ENCODE data around the gene APLP2. TPM values are rescaled to one million over a fixed set of nuclear protein-coding genes. Genes with fewer than 3 reads are reported as not detected.

Gene APLP2
- total RNA-seq, 1 experiment from 2014 or later: 210 TPM

DNA sequence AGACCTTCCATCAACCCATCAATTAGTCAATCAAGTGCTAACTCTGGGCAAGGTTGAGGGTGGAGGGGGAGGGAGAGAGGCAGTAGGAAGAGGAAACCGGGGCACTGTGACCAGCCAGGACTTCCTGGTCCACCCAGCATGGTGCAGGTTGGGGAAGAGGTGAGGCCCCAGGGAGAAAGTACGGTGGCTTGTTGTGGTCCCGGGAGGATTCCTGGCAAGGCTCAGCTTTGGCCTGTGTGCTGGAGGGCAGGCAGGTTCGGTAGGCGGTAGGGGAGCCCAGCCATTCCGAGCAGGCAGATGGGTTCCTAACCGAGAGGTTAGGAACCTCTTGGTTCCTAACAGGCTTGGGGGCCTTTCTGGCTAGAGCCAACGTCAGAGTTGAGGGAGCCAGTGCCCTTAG is 100.7 kb downstream of the APLP2 start:
- BruUV-seq (replicated peaks): no TSS peak
- TF ChIP-seq SP1 (IDR thresholded peaks at IDR 0.05; ENCODE audit: low read depth) (no peak), RAD21 (IDR thresholded peaks at IDR 0.05; ENCODE audit: low read depth) (no peak), SIN3A (IDR thresholded peaks at IDR 0.05; ENCODE audit: low read depth) (no peak), ZNF274 (IDR thresholded peaks at IDR 0.05; ENCODE audit: low read depth, low read length) (no peak)
- TF ChIP-seq, protein P1, sequence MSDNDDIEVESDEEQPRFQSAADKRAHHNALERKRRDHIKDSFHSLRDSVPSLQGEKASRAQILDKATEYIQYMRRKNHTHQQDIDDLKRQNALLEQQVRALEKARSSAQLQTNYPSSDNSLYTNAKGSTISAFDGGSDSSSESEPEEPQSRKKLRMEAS (IDR thresholded peaks at IDR 0.05): no peak
- intact Hi-C loops (cut with micrococcal nuclease): no loop called here

DNA sequence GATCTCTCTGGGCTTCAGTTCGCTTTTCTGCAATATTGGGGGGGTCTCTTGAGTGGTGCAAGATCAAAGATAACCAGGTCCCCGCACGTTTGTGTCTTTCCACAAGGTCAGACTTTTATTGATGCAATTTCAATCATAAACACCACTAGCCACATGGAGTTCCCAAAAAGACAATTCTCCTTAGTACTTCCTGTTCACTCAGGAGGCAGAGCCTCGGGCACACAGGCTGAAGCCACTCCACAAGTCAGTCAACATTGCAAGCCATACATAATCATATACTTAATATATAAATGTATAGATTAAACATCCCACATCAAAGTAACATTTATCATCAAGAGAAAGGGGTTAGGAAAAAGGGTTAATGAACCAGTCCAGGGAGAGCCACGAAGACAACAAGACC is 101.8 kb downstream of the APLP2 start:
- no peak overlapping the region for H3K4me2 ChIP-seq (ENCODE audit: low read length)
- ChIA-PET POLR2A (no interaction called here), CTCF (no interaction called here), RAD21 (ENCODE audit: low non-redundant PET in 1 of 2, low total read pairs in 2 of 2, uncharacterized antibody in 2 of 2, unreplicated experiment in 2 of 2) (no interaction called here)
- intact Hi-C loops (cut with micrococcal nuclease): no loop called here
- no peak overlapping the region for H2AFZ ChIP-seq (ENCODE audit: low read depth, low read length, poor library complexity, severe bottlenecking)
- no peak overlapping the region for H3K9ac ChIP-seq (ENCODE audit: low read length)
- ATAC-seq: no peak
- no peak for DNase-seq (ENCODE audit: low read depth, low spot score)
- H3K9me3 ChIP-seq (ENCODE audit: control insufficient read depth in 1 of 2, insufficient read depth in 1 of 2, low read depth in 1 of 2, low read length in 2 of 2): no peaks in the 10 kb centered on the region
- peaks cover 6 to 20% of the 10 kb centered on the region in 2 experiments for H3K4me1 ChIP-seq (ENCODE audit: control insufficient read depth in 1 of 2, insufficient read depth in 2 of 2, low read length in 2 of 2)
- BruUV-seq (replicated peaks): no TSS peak
- H3K9me2 ChIP-seq (ENCODE audit: insufficient read depth): no peaks in the 10 kb centered on the region
- H4K20me1 ChIP-seq (ENCODE audit: insufficient read depth): peaks cover 8% of the 10 kb centered on the region; the same call in 1 of the 2 replicates
- H3K27me3 ChIP-seq (ENCODE audit: insufficient read depth, low read length): no peaks in the 10 kb centered on the region
- no peak overlapping the region for H3K4me3 ChIP-seq (replicated peaks in 1 of 2; ENCODE audit: low read depth in 1 of 2, low read length in 2 of 2)
- H3K36me3 ChIP-seq (ENCODE audit: control insufficient read depth in 1 of 2, insufficient read depth in 2 of 2, low read length in 2 of 2): no peaks in the 10 kb centered on the region
- no peak overlapping the region for H3K27ac ChIP-seq (ENCODE audit: low read depth, low read length)
- peaks cover 93% of the 10 kb centered on the region for H3K79me2 ChIP-seq (ENCODE audit: insufficient read depth, low read length)
- TF ChIP-seq JUND (IDR thresholded peaks at IDR 0.05) (no peak), ZFX (IDR thresholded peaks at IDR 0.05) (no peak), TCF7L2 (IDR thresholded peaks at IDR 0.05; ENCODE audit: borderline replicate concordance, extremely low read depth, insufficient read depth, insufficient read length) (no peak), RAD21 (IDR thresholded peaks at IDR 0.05; ENCODE audit: low read depth) (no peak), EZH2phosphoT487 (IDR thresholded peaks at IDR 0.05; ENCODE audit: borderline replicate concordance) (no peak), SRF (IDR thresholded peaks at IDR 0.05; ENCODE audit: low read depth) (no peak), POLR2A (IDR thresholded peaks at IDR 0.05; ENCODE audit: borderline replicate concordance, extremely low read depth, insufficient read depth, insufficient read length) (no peak), EGR1 (IDR thresholded peaks at IDR 0.05; ENCODE audit: low read depth) (no peak), POLR2AphosphoS5 (IDR thresholded peaks at IDR 0.05; ENCODE audit: low read depth, low read length) (no peak), ELF1 (IDR thresholded peaks at IDR 0.05; ENCODE audit: borderline replicate concordance, low read depth) (no peak), SIN3A (IDR thresholded peaks at IDR 0.05; ENCODE audit: low read depth) (no peak), ZNF274 (IDR thresholded peaks at IDR 0.05; ENCODE audit: low read depth, low read length) (no peak), SP1 (IDR thresholded peaks at IDR 0.05; ENCODE audit: low read depth) (no peak), CEBPB (IDR thresholded peaks at IDR 0.05; ENCODE audit: low read depth) (no peak), FOSL1 (IDR thresholded peaks at IDR 0.05; ENCODE audit: low read depth) (no peak)
- TF ChIP-seq, protein P1 (IDR thresholded peaks at IDR 0.05): no peak
- TF ChIP-seq, protein P2, sequence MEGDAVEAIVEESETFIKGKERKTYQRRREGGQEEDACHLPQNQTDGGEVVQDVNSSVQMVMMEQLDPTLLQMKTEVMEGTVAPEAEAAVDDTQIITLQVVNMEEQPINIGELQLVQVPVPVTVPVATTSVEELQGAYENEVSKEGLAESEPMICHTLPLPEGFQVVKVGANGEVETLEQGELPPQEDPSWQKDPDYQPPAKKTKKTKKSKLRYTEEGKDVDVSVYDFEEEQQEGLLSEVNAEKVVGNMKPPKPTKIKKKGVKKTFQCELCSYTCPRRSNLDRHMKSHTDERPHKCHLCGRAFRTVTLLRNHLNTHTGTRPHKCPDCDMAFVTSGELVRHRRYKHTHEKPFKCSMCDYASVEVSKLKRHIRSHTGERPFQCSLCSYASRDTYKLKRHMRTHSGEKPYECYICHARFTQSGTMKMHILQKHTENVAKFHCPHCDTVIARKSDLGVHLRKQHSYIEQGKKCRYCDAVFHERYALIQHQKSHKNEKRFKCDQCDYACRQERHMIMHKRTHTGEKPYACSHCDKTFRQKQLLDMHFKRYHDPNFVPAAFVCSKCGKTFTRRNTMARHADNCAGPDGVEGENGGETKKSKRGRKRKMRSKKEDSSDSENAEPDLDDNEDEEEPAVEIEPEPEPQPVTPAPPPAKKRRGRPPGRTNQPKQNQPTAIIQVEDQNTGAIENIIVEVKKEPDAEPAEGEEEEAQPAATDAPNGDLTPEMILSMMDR (IDR thresholded peaks at IDR 0.05 in 2 of 3, conservative IDR thresholded peaks at IDR 0.05 in 1 of 3; ENCODE audit: borderline replicate concordance in 1 of 3, insufficient read depth in 1 of 3, low read depth in 2 of 3, low read length in 2 of 3): no peak

More for the DNA sequence above, 100.7 kb downstream of the APLP2 start:
- peaks cover 16% of the 10 kb centered on the region; the same call in 1 of the 2 replicates for H4K20me1 ChIP-seq (ENCODE audit: insufficient read depth)
- H3K36me3 ChIP-seq (ENCODE audit: control insufficient read depth in 1 of 2, insufficient read depth in 2 of 2, low read length in 2 of 2): no peaks in the 10 kb centered on the region
- POLR2A ChIA-PET: no interaction called here
- H3K27ac ChIP-seq (ENCODE audit: low read depth, low read length): no peak overlapping the region
- no peak for DNase-seq (ENCODE audit: low read depth, low spot score)
- RAD21 ChIA-PET (ENCODE audit: low non-redundant PET in 1 of 2, low total read pairs in 2 of 2, uncharacterized antibody in 2 of 2, unreplicated experiment in 2 of 2): no interaction called here
- H3K4me3 ChIP-seq (replicated peaks in 1 of 2; ENCODE audit: low read depth in 1 of 2, low read length in 2 of 2): no peak overlapping the region
- CTCF ChIA-PET: no interaction called here
- H3K9me2 ChIP-seq (ENCODE audit: insufficient read depth): no peaks in the 10 kb centered on the region
- peaks cover 98% of the 10 kb centered on the region for H3K79me2 ChIP-seq (ENCODE audit: insufficient read depth, low read length)
- no peak for ATAC-seq
- no peak overlapping the region for H3K4me2 ChIP-seq (ENCODE audit: low read length)
- H3K4me1 ChIP-seq (ENCODE audit: control insufficient read depth in 1 of 2, insufficient read depth in 2 of 2, low read length in 2 of 2): peaks cover 14 to 32% of the 10 kb centered on the region in 2 experiments
- no peaks in the 10 kb centered on the region for H3K27me3 ChIP-seq (ENCODE audit: insufficient read depth, low read length)
- H3K9me3 ChIP-seq (ENCODE audit: control insufficient read depth in 1 of 2, insufficient read depth in 1 of 2, low read depth in 1 of 2, low read length in 2 of 2): no peaks in the 10 kb centered on the region
- H2AFZ ChIP-seq (ENCODE audit: low read depth, low read length, poor library complexity, severe bottlenecking): no peak overlapping the region
- no peak overlapping the region for H3K9ac ChIP-seq (ENCODE audit: low read length)
